Tibial nerve (tissue), 4 donors: ENCODE results near the gene TMEM123. TPM values are rescaled to one million over a fixed set of nuclear protein-coding genes. Genes with fewer than 3 reads are reported as not detected.
"Not testable (repeated sequence)": the region's sequence is repeated elsewhere in the genome, so short reads cannot be mapped to it uniquely, and the experiment has no call there.

Experiments used
- DNase-seq, 2 donors: peaks; one replicate each; pipeline ENCODE4 v3.0.0-alpha.2; 2019; ENCODE audit warnings: low spot score in 2 of 2
- H3K27ac ChIP-seq, 4 donors: fragments of 200-600 bp; sonication (generic) in 3 of 4; one replicate each; pipeline ENCODE4 v1.5.1; 2017 to 2019; ENCODE audit warnings: mild to moderate bottlenecking in 1 of 4
- H3K27me3 ChIP-seq, 2 donors: fragments of 200-600 bp; sonication (generic) in 1 of 2; one replicate each; pipeline versions ENCODE4 v1.5.1 to v1.6.0; 2017 to 2019
- H3K36me3 ChIP-seq, 3 donors: fragments of 200-600 bp; sonication (generic); one replicate each; pipeline ENCODE4 v1.5.1; 2018 to 2019
- H3K4me1 ChIP-seq, 4 donors: fragments of 200-600 bp; sonication (generic) in 3 of 4; one replicate each; pipeline ENCODE4 v1.5.1; 2017 to 2019
- H3K4me3 ChIP-seq, 4 donors: fragments of 200-600 bp; sonication (generic) in 3 of 4; one replicate each; pipeline ENCODE4 v1.5.1; 2017 to 2019; ENCODE audit warnings: mild to moderate bottlenecking in 1 of 4, moderate library complexity in 1 of 4
- H3K9me3 ChIP-seq, 4 donors: fragments of 200-600 bp; sonication (generic) in 3 of 4; one replicate each; pipeline ENCODE4 v1.5.1; 2017 to 2019
- CTCF ChIP-seq, 5 experiments: fragments of 200-600 bp in 3 of 5; fragments of 450-650 bp in 2 of 5; sonication (generic) in 3 of 5; IDR thresholded peaks; one replicate each; pipeline ENCODE4 v1.5.1; 2016 to 2019; ENCODE audit warnings: antibody characterized with exemption in 5 of 5, mild to moderate bottlenecking in 3 of 5, moderate library complexity in 2 of 5
- EP300 ChIP-seq, 2 donors: sonication (generic); formaldehyde crosslinking; IDR thresholded peaks; one replicate each; pipeline ENCODE4 v1.6.1; 2017; ENCODE audit warnings: antibody characterized with exemption in 2 of 2, mild to moderate bottlenecking in 1 of 2
- POLR2A ChIP-seq, 2 donors: fragments of 450-650 bp; IDR thresholded peaks; one replicate each; pipeline ENCODE4 v1.6.1; 2017; ENCODE audit warnings: antibody characterized with exemption in 2 of 2, mild to moderate bottlenecking in 2 of 2, moderate library complexity in 2 of 2
- WGBS, 2 donors: methylation state at CpG; one replicate each; pipeline ENCODE4 v1.1.5; 2018; 5-methylcytosine and 5-hydroxymethylcytosine counted together
- total RNA-seq, 4 donors: library from RNA; depleted of rRNA; stranded (reverse); fragments of >200 nt; gene quantifications; one replicate each; pipeline ENCODE4 v1.1.0, GENCODE V29; 2016

The TMEM123 gene
- total RNA-seq, 4 donors from 2014 or later = 145 to 196 (median 181) TPM

GRCh38 chr11:102436976-102437375 lies 15.6 kb downstream of the TMEM123 start:
- Histone ChIP-seq H3K4me1 (peaks cover 0 to 25% (median 3%) of the 10 kb centered on the region in 4 donors), H3K27ac (peak overlapping the region in 1 of 4 donors; percentile 42), H3K27me3 (no peaks in the 10 kb centered on the region), H3K9me3 (peaks cover 0 to 3% (median 0%) of the 10 kb centered on the region in 4 donors), H3K36me3 (peaks cover 0 to 22% (median 0%) of the 10 kb centered on the region in 3 donors), H3K4me3 (no peak overlapping the region)
- no peak for DNase-seq
- WGBS, 2 donors = 76 to 85% methylated on average over 2 of the region's 2 CpGs
- no peak for TF ChIP-seq EP300 (IDR thresholded peaks at IDR 0.05)
- TF ChIP-seq POLR2A (IDR thresholded peaks at IDR 0.05) = no peak
- no peak for TF ChIP-seq CTCF (IDR thresholded peaks at IDR 0.05)

- peaks cover 0 to 25% (median 3%) of the 10 kb centered on the region in 4 donors for H3K4me1 ChIP-seq
- WGBS, 2 donors = 69 to 78% methylated on average over 3 of the region's 3 CpGs
- H3K4me3 ChIP-seq = no peak overlapping the region
- no peaks in the 10 kb centered on the region for H3K27me3 ChIP-seq
- TF ChIP-seq POLR2A (IDR thresholded peaks at IDR 0.05) (no peak), EP300 (IDR thresholded peaks at IDR 0.05) (no peak), CTCF (IDR thresholded peaks at IDR 0.05) (no peak)
- peak overlapping the region in 1 of 4 donors; percentile 42 for H3K27ac ChIP-seq
- no peak for DNase-seq
- peaks cover 0 to 3% (median 0%) of the 10 kb centered on the region in 4 donors for H3K9me3 ChIP-seq
- peaks cover 0 to 22% (median 0%) of the 10 kb centered on the region in 3 donors for H3K36me3 ChIP-seq
Observed at GRCh38 chr11:102436561-102436960, 16.0 kb downstream of the TMEM123 start.

- WGBS, 2 donors = 92 to 93% methylated on average over 3 of the region's 3 CpGs
- no peak overlapping the region for H3K4me3 ChIP-seq
- DNase-seq = no peak
- peaks cover 0 to 22% (median 0%) of the 10 kb centered on the region in 3 donors for H3K36me3 ChIP-seq
- H3K4me1 ChIP-seq = peaks cover 0 to 29% (median 4%) of the 10 kb centered on the region in 4 donors
- no peaks in the 10 kb centered on the region for H3K27me3 ChIP-seq
- no peak overlapping the region for H3K27ac ChIP-seq
- H3K9me3 ChIP-seq = peaks cover 0 to 3% (median 0%) of the 10 kb centered on the region in 4 donors
- no peak for TF ChIP-seq POLR2A (IDR thresholded peaks at IDR 0.05)
- TF ChIP-seq EP300 (IDR thresholded peaks at IDR 0.05) = no peak
- TF ChIP-seq CTCF (IDR thresholded peaks at IDR 0.05) = no peak
Observed at GRCh38 chr11:102435688-102436087, 16.9 kb downstream of the TMEM123 start.

- WGBS, 2 donors = 95 to 99% methylated on average over 3 of the region's 3 CpGs
- H3K27ac ChIP-seq, DNase-seq, H3K9me3 ChIP-seq, H3K4me3 ChIP-seq, H3K27me3 ChIP-seq: not testable (repeated sequence)
- Histone ChIP-seq H3K4me1 (peaks cover 0 to 45% (median 17%) of the 10 kb centered on the region in 4 donors), H3K36me3 (peaks cover 0 to 20% (median 0%) of the 10 kb centered on the region in 3 donors)
Observed at GRCh38 chr11:102433571-102433970, 19.0 kb downstream of the TMEM123 start.

- not testable (repeated sequence) for H3K9me3 ChIP-seq, H3K4me3 ChIP-seq, H3K27me3 ChIP-seq, H3K27ac ChIP-seq, DNase-seq
- Histone ChIP-seq H3K36me3 (peaks cover 0 to 16% (median 0%) of the 10 kb centered on the region in 3 donors), H3K4me1 (peaks cover 0 to 36% (median 22%) of the 10 kb centered on the region in 4 donors)
- 78 to 89% methylated on average over 2 of the region's 2 CpGs for WGBS, 2 donors
Observed at GRCh38 chr11:102432560-102432959, 20.0 kb downstream of the TMEM123 start.

GRCh38 chr11:102431404-102431803 lies 21.2 kb downstream of the TMEM123 start:
- WGBS, 2 donors = 98% methylated on average over 2 of the region's 2 CpGs
- no peaks in the 10 kb centered on the region for H3K27me3 ChIP-seq
- TF ChIP-seq POLR2A (IDR thresholded peaks at IDR 0.05) = no peak
- TF ChIP-seq EP300 (IDR thresholded peaks at IDR 0.05) = no peak
- TF ChIP-seq CTCF (IDR thresholded peaks at IDR 0.05) = no peak
- DNase-seq = no peak
- H3K4me3 ChIP-seq = no peak overlapping the region
- no peak overlapping the region for H3K27ac ChIP-seq
- H3K9me3 ChIP-seq = peaks cover 0 to 3% (median 0%) of the 10 kb centered on the region in 4 donors
- H3K4me1 ChIP-seq = peaks cover 0 to 33% (median 20%) of the 10 kb centered on the region in 4 donors
- peaks cover 0 to 16% (median 0%) of the 10 kb centered on the region in 3 donors for H3K36me3 ChIP-seq
